HepG2 (cell line): Measurements from ENCODE around the gene LPIN3. TPM values are rescaled to one million over a fixed set of nuclear protein-coding genes. Genes with fewer than 3 reads are reported as not detected.

Experiments
- ATAC-seq: fragments of 200-7000 bp; cut with Tn5 transposase; 3 replicates; pipeline ENCODE4 v1.9.1; 2020; ENCODE audit warnings: mild to moderate bottlenecking, moderate library complexity
- BruUV-seq: library from RNA; stranded (reverse); fragments of 400-500 nt; replicated peaks from 2 replicates; lab custom pipeline; 2021; lab: Mats Ljungman, UMichigan
- CTCF ChIA-PET: fragments of 300-600 bp; formaldehyde crosslinking; extraction: SDS; loops from one replicate; lab custom pipeline; 2021; ENCODE audit warnings: low total read pairs, inconsistent platforms, low intra/inter-chr PET ratio; lab: Yijun Ruan, JAX
- POLR2A ChIA-PET: fragments of 350-600 bp; sonication (Branson Sonifier 250); formaldehyde crosslinking; loops from one replicate; lab custom pipeline; 2020; ENCODE audit warnings: antibody characterized with exemption, inconsistent platforms; lab: Yijun Ruan, JAX
- DNase-seq: peaks from one replicate; pipeline ENCODE4 v3.0.0-alpha.2; 2015; ENCODE audit warnings: low spot score
- FAIRE-seq: peaks from 3 replicates; lab custom pipeline; 2011; peaks lifted over from hg19 to GRCh38; lab: Jason Lieb, UNC
- H2AFZ ChIP-seq: one replicate; pipeline ENCODE4 v1.6.1; 2011; ENCODE audit warnings: low read length, inconsistent platforms
- H3K27ac ChIP-seq: fragments of 300-600 bp; 3 replicates; pipeline ENCODE4 v1.8.0; 2011; ENCODE audit warnings: mixed run types, mild to moderate bottlenecking, mixed read lengths, low read length, inconsistent platforms; ENCODE audit not compliant: insufficient read depth; ENCODE audit errors: extremely low read length
- H3K27me3 ChIP-seq, 2 experiments: fragments of 200-600 bp in 1 of 2; 2 replicates in 1 of 2; 3 replicates in 1 of 2; pipeline versions ENCODE4 v1.6.0 to v1.8.0; 2011; ENCODE audit warnings: low read length in 2 of 2, mild to moderate bottlenecking in 2 of 2, moderate library complexity in 2 of 2, inconsistent platforms in 1 of 2; ENCODE audit not compliant: insufficient read depth in 2 of 2, control insufficient read depth in 1 of 2
- H3K36me3 ChIP-seq, 2 experiments: fragments of 200-600 bp in 1 of 2; replicated peaks in 1 of 2; 2 replicates in 1 of 2; 3 replicates in 1 of 2; pipeline versions ENCODE4 v1.5.1 to v1.8.0; 2011; ENCODE audit warnings: low read length in 2 of 2, inconsistent platforms in 1 of 2; ENCODE audit not compliant: insufficient read depth in 2 of 2, control insufficient read depth in 1 of 2
- H3K4me1 ChIP-seq: 2 replicates; pipeline ENCODE4 v1.5.1; 2012; ENCODE audit warnings: low read length, inconsistent platforms; ENCODE audit not compliant: insufficient read depth
- H3K4me2 ChIP-seq: 2 replicates; pipeline ENCODE4 v1.6.0; 2011; ENCODE audit warnings: low read depth, low read length, inconsistent platforms
- H3K4me3 ChIP-seq, 3 experiments: fragments of 200-600 bp in 1 of 3; sonication (generic), shearing (Covaris generic) in 1 of 3; replicated peaks in 1 of 3; 2 replicates each; pipeline ENCODE4 v1.5.1; 2011 to 2016; ENCODE audit warnings: low read length in 3 of 3, inconsistent platforms in 2 of 3, low read depth in 2 of 3, mild to moderate bottlenecking in 2 of 3, control low read depth in 1 of 3, mixed read lengths in 1 of 3; ENCODE audit not compliant: insufficient read depth in 1 of 3
- H3K79me2 ChIP-seq: one replicate; pipeline ENCODE4 v1.6.1; 2011; ENCODE audit warnings: low read length, inconsistent platforms; ENCODE audit not compliant: insufficient read depth
- H3K9ac ChIP-seq: 2 replicates; pipeline ENCODE4 v1.6.0; 2011; ENCODE audit warnings: mild to moderate bottlenecking, low read depth, low read length, inconsistent platforms; ENCODE audit not compliant: insufficient read depth
- H3K9me3 ChIP-seq: 2 replicates; pipeline ENCODE4 v1.5.1; 2012; ENCODE audit warnings: mild to moderate bottlenecking, low read length
- H4K20me1 ChIP-seq: 2 replicates; pipeline ENCODE4 v1.6.0; 2011; ENCODE audit warnings: inconsistent platforms, mild to moderate bottlenecking, low read length, moderate library complexity; ENCODE audit not compliant: insufficient read depth
- MEF2D ChIP-seq: sonication (generic); formaldehyde crosslinking; IDR thresholded peaks from 2 replicates; pipeline ENCODE4 v1.5.1; 2020; ENCODE audit warnings: mild to moderate bottlenecking, missing genetic modification reagents
- PATZ1 ChIP-seq: sonication (generic); formaldehyde crosslinking; IDR thresholded peaks from 2 replicates; pipeline ENCODE4 v1.4.0; 2020; ENCODE audit warnings: missing genetic modification reagents
- ZFP62 ChIP-seq: sonication (generic); formaldehyde crosslinking; IDR thresholded peaks from 2 replicates; pipeline ENCODE4 v1.4.0; 2020; ENCODE audit warnings: missing genetic modification reagents
- ZNF329 ChIP-seq: sonication (generic); formaldehyde crosslinking; IDR thresholded peaks from 2 replicates; pipeline ENCODE4 v1.9.0; 2021; ENCODE audit warnings: low read depth, mild to moderate bottlenecking, missing genetic modification reagents
- ZNF768 ChIP-seq: sonication (generic); formaldehyde crosslinking; IDR thresholded peaks from 2 replicates; pipeline ENCODE4 v1.4.0; 2020; ENCODE audit warnings: missing genetic modification reagents
- WGBS: methylation state at CpG from one replicate; pipeline ENCODE4 v1.1.6; 2017; ENCODE audit warnings: low lambda C conversion rate; 5-methylcytosine and 5-hydroxymethylcytosine counted together
- in situ Hi-C: cut with HindIII; loops from 2 replicates; pipeline ENCODE4 v1.10.0; 2017; ENCODE audit warnings: low pct_unique_long_range_greater_than_20kb; ENCODE audit not compliant: extremely low pct_ligation_motif_present
- intact Hi-C: fragments of 100-400 bp; cut with micrococcal nuclease; formaldehyde crosslinking; loops from one replicate; pipeline ENCODE4 v1.10.0; 2022; ENCODE audit not compliant: unreplicated experiment
- polyA plus RNA-seq, 8 experiments: library from polyadenylated mRNA; depleted of rRNA in 3 of 8; stranded (reverse) in 7 of 8; unstranded in 1 of 8; fragments of >200 nt; fragmentation: Illumina TruSeq in 4 of 8; extraction: Trizol in 4 of 8; gene quantifications; 2 replicates each; pipeline versions ENCODE4 v1.2.1 to v1.2.3, GENCODE V29; 2011 to 2016; ENCODE audit warnings: low read depth in 4 of 8, missing spikeins in 1 of 8, mixed read lengths in 1 of 8; ENCODE audit not compliant: insufficient read depth in 1 of 8
- total RNA-seq, 5 experiments: library from RNA; depleted of rRNA; stranded (reverse); fragments of >200 nt; fragmentation: Illumina TruSeq; extraction: Trizol; gene quantifications; 2 replicates each; pipeline ENCODE4 v1.2.3, GENCODE V29; 2016; ENCODE audit warnings: low read depth in 1 of 5
- TF ChIP-seq, protein P1 (sequence below): sonication (generic); formaldehyde crosslinking; IDR thresholded peaks from 2 replicates; pipeline ENCODE4 v1.5.1; 2020; ENCODE audit warnings: mild to moderate bottlenecking, missing genetic modification reagents, moderate library complexity

Gene LPIN3
- total and polyA plus RNA-seq, 2 of the 13 experiments (the other 11 are each of a cell fraction or from before 2014, with no cell fraction given) = 14.2 to 28.6 TPM

GRCh38 chr20:41386502-41387427 lies 46.1 kb downstream of the LPIN3 start (continued):
- TF ChIP-seq, protein P1, sequence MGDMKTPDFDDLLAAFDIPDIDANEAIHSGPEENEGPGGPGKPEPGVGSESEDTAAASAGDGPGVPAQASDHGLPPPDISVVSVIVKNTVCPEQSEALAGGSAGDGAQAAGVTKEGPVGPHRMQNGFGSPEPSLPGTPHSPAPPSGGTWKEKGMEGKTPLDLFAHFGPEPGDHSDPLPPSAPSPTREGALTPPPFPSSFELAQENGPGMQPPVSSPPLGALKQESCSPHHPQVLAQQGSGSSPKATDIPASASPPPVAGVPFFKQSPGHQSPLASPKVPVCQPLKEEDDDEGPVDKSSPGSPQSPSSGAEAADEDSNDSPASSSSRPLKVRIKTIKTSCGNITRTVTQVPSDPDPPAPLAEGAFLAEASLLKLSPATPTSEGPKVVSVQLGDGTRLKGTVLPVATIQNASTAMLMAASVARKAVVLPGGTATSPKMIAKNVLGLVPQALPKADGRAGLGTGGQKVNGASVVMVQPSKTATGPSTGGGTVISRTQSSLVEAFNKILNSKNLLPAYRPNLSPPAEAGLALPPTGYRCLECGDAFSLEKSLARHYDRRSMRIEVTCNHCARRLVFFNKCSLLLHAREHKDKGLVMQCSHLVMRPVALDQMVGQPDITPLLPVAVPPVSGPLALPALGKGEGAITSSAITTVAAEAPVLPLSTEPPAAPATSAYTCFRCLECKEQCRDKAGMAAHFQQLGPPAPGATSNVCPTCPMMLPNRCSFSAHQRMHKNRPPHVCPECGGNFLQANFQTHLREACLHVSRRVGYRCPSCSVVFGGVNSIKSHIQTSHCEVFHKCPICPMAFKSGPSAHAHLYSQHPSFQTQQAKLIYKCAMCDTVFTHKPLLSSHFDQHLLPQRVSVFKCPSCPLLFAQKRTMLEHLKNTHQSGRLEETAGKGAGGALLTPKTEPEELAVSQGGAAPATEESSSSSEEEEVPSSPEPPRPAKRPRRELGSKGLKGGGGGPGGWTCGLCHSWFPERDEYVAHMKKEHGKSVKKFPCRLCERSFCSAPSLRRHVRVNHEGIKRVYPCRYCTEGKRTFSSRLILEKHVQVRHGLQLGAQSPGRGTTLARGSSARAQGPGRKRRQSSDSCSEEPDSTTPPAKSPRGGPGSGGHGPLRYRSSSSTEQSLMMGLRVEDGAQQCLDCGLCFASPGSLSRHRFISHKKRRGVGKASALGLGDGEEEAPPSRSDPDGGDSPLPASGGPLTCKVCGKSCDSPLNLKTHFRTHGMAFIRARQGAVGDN (CRISPR knock-in tag) = peak; percentile 31; the same call in 1 of the 2 replicates

GRCh38 chr20:41387444-41387851 lies 46.8 kb downstream of the LPIN3 start:
- no peak overlapping the region for H3K9ac ChIP-seq
- peak; percentile 91 for TF ChIP-seq ZNF768 (CRISPR knock-in tag)
- TF ChIP-seq ZNF329 (CRISPR knock-in tag) = no peak
- no peak for TF ChIP-seq ZFP62 (CRISPR knock-in tag)
- 0 out of 2 replicates have a peak, but pooled peaks have one; percentile 30 for TF ChIP-seq PATZ1 (CRISPR knock-in tag)
- TF ChIP-seq MEF2D (CRISPR knock-in tag) = no peak
- TF ChIP-seq, all 625 proteins: peak for 2
- 7% methylated on average over 9 of the region's 9 CpGs for WGBS
- ATAC-seq = peak; percentile 88
- Histone ChIP-seq H3K79me2 (no peaks in the 10 kb centered on the region), H4K20me1 (no peaks in the 10 kb centered on the region), H3K36me3 (no peaks in the 10 kb centered on the region), H3K9me3 (no peaks in the 10 kb centered on the region), H3K4me3 (no peak overlapping the region), H3K4me2 (no peak overlapping the region), H2AFZ (no peak overlapping the region), H3K4me1 (no peaks in the 10 kb centered on the region), H3K27ac (no peak overlapping the region), H3K27me3 (peaks cover 0 to 12% of the 10 kb centered on the region in 2 experiments; a peak in 2 of 5 replicates)
- CTCF ChIA-PET = no interaction called here
- peak; percentile 31 for DNase-seq
- FAIRE-seq = no peak
- no TSS peak for BruUV-seq
- intact Hi-C loops = no loop called here
- in situ Hi-C loops = no loop called here
- POLR2A ChIA-PET = interaction anchor here (1.0 kb wide), 1 partner anchor 11 kb away, joined by 4 read pairs; no protein-coding TSS in a partner anchor
